WERI-Rb-1 (cell line): ENCODE data around the gene KRT2.

ENCODE experiments used
- DNase-seq: peaks from one replicate; pipeline ENCODE4 v3.0.0-alpha.2; 2020
- H3K27ac ChIP-seq: fragments of 250-450 bp; sonication (Bioruptor Pico); 2 replicates; pipeline ENCODE4 v1.5.1; 2020; ENCODE audit warnings: mild to moderate bottlenecking, moderate library complexity
- H3K27me3 ChIP-seq: fragments of 250-450 bp; sonication (Bioruptor Pico); 2 replicates; pipeline ENCODE4 v1.5.1; 2021; ENCODE audit warnings: mild to moderate bottlenecking, low read depth, moderate library complexity; ENCODE audit not compliant: insufficient read depth, severe bottlenecking
- H3K36me3 ChIP-seq: fragments of 250-450 bp; sonication (Bioruptor Pico); 2 replicates; pipeline ENCODE4 v1.5.1; 2020; ENCODE audit warnings: mild to moderate bottlenecking, moderate library complexity
- H3K4me3 ChIP-seq: 2 replicates; pipeline ENCODE4 v1.5.1; 2011; ENCODE audit warnings: low read depth, mild to moderate bottlenecking, control low read depth, low read length
- H3K9me3 ChIP-seq: fragments of 250-450 bp; sonication (Bioruptor Pico); 2 replicates; pipeline ENCODE4 v1.5.1; 2021; ENCODE audit warnings: mild to moderate bottlenecking, moderate library complexity; ENCODE audit not compliant: severe bottlenecking
- CTCF ChIP-seq: IDR thresholded peaks from 2 replicates; pipeline ENCODE4 v1.5.1; 2011; ENCODE audit warnings: low read depth, mild to moderate bottlenecking, control low read depth, inconsistent platforms, low read length

The KRT2 gene

GRCh38 chr12:52649066-52649465 lies 2.9 kb downstream of the KRT2 start:
- peaks cover 98% of the 10 kb centered on the region for H3K27me3 ChIP-seq
- H3K4me3 ChIP-seq = no peak overlapping the region
- no peak overlapping the region for H3K27ac ChIP-seq
- TF ChIP-seq CTCF = no peak
- no peaks in the 10 kb centered on the region for H3K36me3 ChIP-seq
- DNase-seq = no peak
- no peaks in the 10 kb centered on the region for H3K9me3 ChIP-seq

GRCh38 chr12:52648012-52648550 lies 3.9 kb downstream of the KRT2 start:
- Histone ChIP-seq H3K4me3 (no peak overlapping the region), H3K27ac (no peak overlapping the region), H3K27me3 (peaks cover 98% of the 10 kb centered on the region), H3K36me3 (no peaks in the 10 kb centered on the region), H3K9me3 (no peaks in the 10 kb centered on the region)
- TF ChIP-seq CTCF = no peak
- no peak for DNase-seq

GRCh38 chr12:52647601-52648000 lies 4.4 kb downstream of the KRT2 start:
- no peak overlapping the region for H3K27ac ChIP-seq
- H3K9me3 ChIP-seq = no peaks in the 10 kb centered on the region
- no peaks in the 10 kb centered on the region for H3K36me3 ChIP-seq
- no peak for DNase-seq
- H3K27me3 ChIP-seq = peaks cover 98% of the 10 kb centered on the region
- no peak for TF ChIP-seq CTCF
- H3K4me3 ChIP-seq = no peak overlapping the region

- no peak for TF ChIP-seq CTCF
- H3K27me3 ChIP-seq = peaks cover 98% of the 10 kb centered on the region
Measured at GRCh38 chr12:52646613-52647012, 5.4 kb downstream of the KRT2 start.

GRCh38 chr12:52645982-52646381 lies 6.0 kb downstream of the KRT2 start:
- no peaks in the 10 kb centered on the region for H3K36me3 ChIP-seq
- H3K9me3 ChIP-seq = no peaks in the 10 kb centered on the region
- H3K27me3 ChIP-seq = peaks cover 98% of the 10 kb centered on the region
- no peak overlapping the region for H3K27ac ChIP-seq
- H3K4me3 ChIP-seq = no peak overlapping the region
- DNase-seq = no peak
- no peak for TF ChIP-seq CTCF

More at GRCh38 chr12:52646613-52647012, 5.4 kb downstream of the KRT2 start:
- H3K9me3 ChIP-seq = no peaks in the 10 kb centered on the region
- H3K27ac ChIP-seq = no peak overlapping the region
- no peaks in the 10 kb centered on the region for H3K36me3 ChIP-seq
- no peak for DNase-seq
- H3K4me3 ChIP-seq = no peak overlapping the region

GRCh38 chr12:52645120-52645761 lies 6.8 kb downstream of the KRT2 start:
- peaks cover 95% of the 10 kb centered on the region for H3K27me3 ChIP-seq
- no peak for DNase-seq
- H3K9me3 ChIP-seq = no peaks in the 10 kb centered on the region
- H3K36me3 ChIP-seq = no peaks in the 10 kb centered on the region
- no peak overlapping the region for H3K4me3 ChIP-seq
- TF ChIP-seq CTCF = no peak
- no peak overlapping the region for H3K27ac ChIP-seq
